Osteoblast (primary cell): ENCODE results near the gene SOD3. TPM values are rescaled to one million over a fixed set of nuclear protein-coding genes. Genes with fewer than 3 reads are reported as not detected.

Experiments used
- DNase-seq: peaks from one replicate; pipeline ENCODE4 v3.0.0; 2011; ENCODE audit warnings: low spot score, mixed read lengths; ENCODE audit not compliant: insufficient read length; ENCODE audit errors: missing footprints
- H2AFZ ChIP-seq: 2 replicates; pipeline ENCODE4 v1.6.0; 2011; ENCODE audit warnings: mild to moderate bottlenecking, low read length
- H3K27ac ChIP-seq: 2 replicates; pipeline ENCODE4 v1.5.1; 2011; ENCODE audit warnings: mild to moderate bottlenecking, low read depth, low read length, moderate library complexity
- H3K27me3 ChIP-seq: 2 replicates; pipeline ENCODE4 v1.6.0; 2012; ENCODE audit warnings: mild to moderate bottlenecking, control low read depth, inconsistent platforms, low read length, moderate library complexity; ENCODE audit not compliant: insufficient read depth
- H3K36me3 ChIP-seq: 2 replicates; pipeline ENCODE4 v1.5.1; 2011; ENCODE audit warnings: mild to moderate bottlenecking, low read length, control low read depth, moderate library complexity; ENCODE audit not compliant: insufficient read depth
- H3K4me1 ChIP-seq: 2 replicates; pipeline ENCODE4 v1.5.1; 2011; ENCODE audit warnings: mild to moderate bottlenecking, low read length, control low read depth, moderate library complexity; ENCODE audit not compliant: insufficient read depth
- H3K4me2 ChIP-seq: 2 replicates; pipeline ENCODE4 v1.6.0; 2011; ENCODE audit warnings: mild to moderate bottlenecking, low read length; ENCODE audit not compliant: insufficient read depth
- H3K4me3 ChIP-seq: fragments of 200-600 bp; sonication (generic); 3 replicates; pipeline ENCODE4 v1.5.1; 2012; ENCODE audit warnings: mild to moderate bottlenecking, low read length, inconsistent platforms; ENCODE audit not compliant: insufficient read depth
- H3K79me2 ChIP-seq: 2 replicates; pipeline ENCODE4 v1.6.0; 2012; ENCODE audit warnings: mild to moderate bottlenecking, low read length, control low read depth, inconsistent platforms; ENCODE audit not compliant: insufficient read depth
- H3K9me3 ChIP-seq: 2 replicates; pipeline ENCODE4 v1.5.1; 2011; ENCODE audit warnings: low read depth, low read length, control low read depth
- H4K20me1 ChIP-seq: 2 replicates; pipeline ENCODE4 v1.6.0; 2012; ENCODE audit warnings: mild to moderate bottlenecking, low read length, control low read depth; ENCODE audit not compliant: insufficient read depth
- CTCF ChIP-seq: IDR thresholded peaks from 2 replicates; pipeline ENCODE4 v1.5.1; 2011; ENCODE audit warnings: mild to moderate bottlenecking, low read depth, low read length, moderate library complexity; ENCODE audit errors: extremely low read depth
- total RNA-seq: library from RNA; depleted of rRNA; stranded (reverse); fragments of >200 nt; gene quantifications from 2 replicates; pipeline ENCODE4 v1.2.3, GENCODE V29; 2012

The SOD3 gene
- total RNA-seq, 1 donor: 4.3 TPM

- peak; percentile 32 for DNase-seq
- H2AFZ ChIP-seq: no peak overlapping the region
- H3K4me3 ChIP-seq: no peak overlapping the region
- H3K4me2 ChIP-seq: peak overlapping the region; percentile 27
- no peaks in the 10 kb centered on the region for H3K27me3 ChIP-seq
- peaks cover 50% of the 10 kb centered on the region for H3K4me1 ChIP-seq
- H4K20me1 ChIP-seq: no peaks in the 10 kb centered on the region
- H3K27ac ChIP-seq: peak overlapping the region; percentile 64
- TF ChIP-seq CTCF: no peak
- no peaks in the 10 kb centered on the region for H3K9me3 ChIP-seq
- no peaks in the 10 kb centered on the region for H3K36me3 ChIP-seq
- H3K79me2 ChIP-seq: no peaks in the 10 kb centered on the region
These were observed 16.7 kb upstream of the SOD3 start for GRCh38 chr4:24778464-24779225.

GRCh38 chr4:24780936-24781495 is 14.4 kb upstream of the SOD3 start:
- Histone ChIP-seq H3K27ac (no peak overlapping the region), H3K36me3 (no peaks in the 10 kb centered on the region), H4K20me1 (no peaks in the 10 kb centered on the region), H3K4me1 (peaks cover 29% of the 10 kb centered on the region), H3K9me3 (no peaks in the 10 kb centered on the region), H2AFZ (no peak overlapping the region), H3K4me3 (no peak overlapping the region), H3K4me2 (no peak overlapping the region), H3K79me2 (no peaks in the 10 kb centered on the region), H3K27me3 (no peaks in the 10 kb centered on the region)
- no peak for TF ChIP-seq CTCF
- DNase-seq: no peak

- no peak for TF ChIP-seq CTCF
- no peaks in the 10 kb centered on the region for H4K20me1 ChIP-seq
- no peaks in the 10 kb centered on the region for H3K9me3 ChIP-seq
- peak overlapping the region; percentile 41 for H3K4me2 ChIP-seq
- H3K4me1 ChIP-seq: peaks cover 28% of the 10 kb centered on the region
- H3K36me3 ChIP-seq: no peaks in the 10 kb centered on the region
- no peaks in the 10 kb centered on the region for H3K79me2 ChIP-seq
- no peaks in the 10 kb centered on the region for H3K27me3 ChIP-seq
- H3K27ac ChIP-seq: no peak overlapping the region
- peak; percentile 31 for DNase-seq
- H2AFZ ChIP-seq: peak overlapping the region; percentile 73
- no peak overlapping the region for H3K4me3 ChIP-seq
These were observed 13.2 kb upstream of the SOD3 start for GRCh38 chr4:24781999-24782745.

- Histone ChIP-seq H3K27me3 (no peaks in the 10 kb centered on the region), H3K9me3 (no peaks in the 10 kb centered on the region), H3K27ac (no peak overlapping the region), H3K36me3 (no peaks in the 10 kb centered on the region), H3K4me3 (no peak overlapping the region), H2AFZ (no peak overlapping the region), H3K79me2 (no peaks in the 10 kb centered on the region), H4K20me1 (no peaks in the 10 kb centered on the region), H3K4me1 (peaks cover 17% of the 10 kb centered on the region), H3K4me2 (no peak overlapping the region)
- DNase-seq: no peak
- no peak for TF ChIP-seq CTCF
These were observed 11.9 kb upstream of the SOD3 start for GRCh38 chr4:24783506-24783905.
